ENCODE measurements around the gene MAD1L1.
"Not testable (repeated sequence)": the region's sequence is repeated elsewhere in the genome, so short reads cannot be mapped to it uniquely, and the experiment has no call there.

MAD1L1 gene

DNA sequence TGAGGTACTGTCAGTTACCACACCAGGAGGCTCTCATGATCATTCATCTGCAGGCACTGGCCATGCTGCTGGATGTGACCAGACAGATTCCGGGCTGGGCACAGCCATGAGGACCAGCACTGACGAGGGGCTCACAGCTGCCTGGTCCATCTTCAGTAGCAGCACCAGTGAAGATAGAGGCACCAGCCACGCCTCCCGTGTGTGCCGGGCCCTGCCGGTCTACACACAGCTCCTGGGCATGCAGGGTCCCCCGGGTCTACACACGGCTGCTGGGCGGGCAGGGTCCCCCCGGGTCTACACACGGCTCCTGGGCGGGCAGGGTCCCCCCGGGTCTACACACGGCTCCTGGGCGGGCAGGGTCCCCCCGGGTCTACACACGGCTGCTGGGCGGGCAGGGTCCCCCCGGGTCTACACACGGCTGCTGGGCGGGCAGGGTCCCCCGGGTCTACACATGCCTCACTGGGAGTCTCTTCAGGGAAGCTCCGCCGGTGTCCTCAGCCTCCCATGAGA is 236.8 kb downstream of the MAD1L1 start:
- not testable (repeated sequence) for H3K4me3 ChIP-seq (ENCODE audit: low read depth, low read length); H3K27me3 ChIP-seq (ENCODE audit: control insufficient read depth, insufficient read depth, low read length); H3K9me3 ChIP-seq (ENCODE audit: control insufficient read depth, insufficient read depth, low read length); H3K9ac ChIP-seq (ENCODE audit: low read depth, low read length); H3K36me3 ChIP-seq (ENCODE audit: control insufficient read depth, insufficient read depth, low read length); H3K4me1 ChIP-seq (ENCODE audit: control insufficient read depth, insufficient read depth, low read length)

DNA sequence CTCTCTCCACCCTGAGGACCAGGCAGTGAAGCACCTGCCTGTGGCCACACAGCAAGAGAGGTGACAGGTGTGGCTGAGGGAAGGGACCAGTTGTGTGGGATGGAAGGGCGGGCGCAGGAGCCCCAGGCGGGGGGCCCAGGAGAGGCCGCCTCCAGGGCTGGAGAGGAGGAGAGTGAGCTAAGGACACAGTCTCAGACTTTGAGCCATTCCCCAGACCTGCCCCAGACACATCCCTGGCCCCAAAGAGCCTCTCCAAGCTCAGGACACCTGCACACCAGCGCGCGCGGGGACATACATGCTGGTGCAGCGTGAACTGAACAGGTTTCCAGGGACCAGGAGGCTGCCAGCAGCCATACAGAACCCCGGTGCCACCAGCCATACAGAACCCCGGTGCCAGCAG is 237.3 kb downstream of the MAD1L1 start:
- H3K9me3 ChIP-seq (ENCODE audit: control insufficient read depth, insufficient read depth, low read length): no peaks in the 10 kb centered on the region
- H3K4me1 ChIP-seq (ENCODE audit: control insufficient read depth, insufficient read depth, low read length): no peaks in the 10 kb centered on the region
- no peaks in the 10 kb centered on the region for H3K27me3 ChIP-seq (ENCODE audit: control insufficient read depth, insufficient read depth, low read length)
- no peak overlapping the region for H3K9ac ChIP-seq (ENCODE audit: low read depth, low read length)
- H3K36me3 ChIP-seq (ENCODE audit: control insufficient read depth, insufficient read depth, low read length): peaks cover 4% of the 10 kb centered on the region
- no peak overlapping the region for H3K4me3 ChIP-seq (ENCODE audit: low read depth, low read length)

DNA sequence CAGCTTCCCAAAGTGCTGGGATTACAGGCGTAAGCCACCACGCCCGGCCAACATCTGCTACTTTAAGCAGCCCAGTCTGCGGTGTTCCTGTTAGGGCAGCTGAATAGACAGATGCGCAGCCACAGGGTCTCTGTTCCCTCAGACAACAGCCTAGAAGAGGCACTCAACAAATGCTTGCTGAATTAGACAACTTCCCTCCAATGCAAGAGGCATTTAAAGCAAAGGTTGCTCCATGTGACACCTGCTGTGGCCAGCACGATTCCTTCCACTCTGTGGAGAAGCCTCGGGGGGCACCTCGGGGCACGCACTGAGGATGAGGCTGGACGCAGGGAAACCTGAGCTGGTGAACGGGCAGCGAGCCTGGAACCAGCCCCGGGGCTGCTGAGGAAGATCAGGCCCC is 237.8 kb downstream of the MAD1L1 start:
- H3K9ac ChIP-seq (ENCODE audit: low read depth, low read length): no peak overlapping the region
- no peaks in the 10 kb centered on the region for H3K27me3 ChIP-seq (ENCODE audit: control insufficient read depth, insufficient read depth, low read length)
- H3K36me3 ChIP-seq (ENCODE audit: control insufficient read depth, insufficient read depth, low read length): peaks cover 4% of the 10 kb centered on the region
- H3K9me3 ChIP-seq (ENCODE audit: control insufficient read depth, insufficient read depth, low read length): no peaks in the 10 kb centered on the region
- H3K4me3 ChIP-seq (ENCODE audit: low read depth, low read length): no peak overlapping the region
- H3K4me1 ChIP-seq (ENCODE audit: control insufficient read depth, insufficient read depth, low read length): no peaks in the 10 kb centered on the region

DNA sequence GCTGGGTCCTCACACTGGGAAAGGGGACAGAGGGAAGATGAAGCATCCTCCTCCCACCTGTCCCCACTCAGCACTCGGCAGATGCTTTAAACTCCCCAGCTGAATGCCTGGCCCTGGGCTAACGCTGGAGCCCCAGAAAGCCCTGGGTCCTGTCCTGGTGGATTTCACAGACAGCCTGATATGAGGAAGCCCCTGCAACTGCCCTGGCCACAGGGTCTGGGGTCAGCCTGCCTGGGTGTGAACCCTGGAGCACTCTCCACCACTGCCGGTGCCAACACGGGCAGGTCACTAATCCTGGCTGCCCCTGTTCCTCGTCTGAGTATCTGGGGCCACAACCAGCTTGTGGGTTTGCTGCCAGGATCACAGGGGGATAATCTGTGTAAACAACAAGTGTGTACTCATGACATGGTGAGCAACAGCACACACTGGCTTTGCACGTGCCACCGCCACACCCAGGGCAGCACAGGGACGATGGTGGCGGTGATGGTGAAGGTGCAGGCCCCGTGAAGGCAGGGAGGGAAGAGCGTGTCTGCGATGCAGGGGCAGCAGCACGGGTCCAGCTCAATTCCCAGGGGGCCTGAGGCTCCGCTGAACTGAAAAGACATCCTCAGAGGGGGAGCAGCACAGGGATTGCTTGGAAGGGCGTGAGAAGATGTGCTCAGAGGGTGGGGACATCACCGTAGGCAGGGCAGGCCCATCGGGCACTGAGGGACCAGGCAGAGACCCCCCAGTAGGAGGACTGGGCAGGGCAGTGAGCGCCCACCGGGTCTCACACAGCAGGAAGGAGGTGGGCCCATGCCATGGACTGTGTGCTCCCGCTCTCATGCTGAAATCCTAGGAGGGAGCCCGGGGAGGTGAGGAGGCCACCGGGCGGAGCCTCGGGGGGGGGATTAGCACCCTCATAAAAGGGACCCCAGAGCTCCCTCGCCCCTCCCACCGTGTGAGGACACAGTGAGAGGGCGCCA is 238.7 kb downstream of the MAD1L1 start:
- no peak overlapping the region for H3K9ac ChIP-seq (ENCODE audit: low read depth, low read length)
- H3K27me3 ChIP-seq (ENCODE audit: control insufficient read depth, insufficient read depth, low read length): no peaks in the 10 kb centered on the region
- no peak overlapping the region for H3K4me3 ChIP-seq (ENCODE audit: low read depth, low read length)
- H3K9me3 ChIP-seq (ENCODE audit: control insufficient read depth, insufficient read depth, low read length): no peaks in the 10 kb centered on the region
- H3K4me1 ChIP-seq (ENCODE audit: control insufficient read depth, insufficient read depth, low read length): no peaks in the 10 kb centered on the region
- H3K36me3 ChIP-seq (ENCODE audit: control insufficient read depth, insufficient read depth, low read length): peaks cover 4% of the 10 kb centered on the region

DNA sequence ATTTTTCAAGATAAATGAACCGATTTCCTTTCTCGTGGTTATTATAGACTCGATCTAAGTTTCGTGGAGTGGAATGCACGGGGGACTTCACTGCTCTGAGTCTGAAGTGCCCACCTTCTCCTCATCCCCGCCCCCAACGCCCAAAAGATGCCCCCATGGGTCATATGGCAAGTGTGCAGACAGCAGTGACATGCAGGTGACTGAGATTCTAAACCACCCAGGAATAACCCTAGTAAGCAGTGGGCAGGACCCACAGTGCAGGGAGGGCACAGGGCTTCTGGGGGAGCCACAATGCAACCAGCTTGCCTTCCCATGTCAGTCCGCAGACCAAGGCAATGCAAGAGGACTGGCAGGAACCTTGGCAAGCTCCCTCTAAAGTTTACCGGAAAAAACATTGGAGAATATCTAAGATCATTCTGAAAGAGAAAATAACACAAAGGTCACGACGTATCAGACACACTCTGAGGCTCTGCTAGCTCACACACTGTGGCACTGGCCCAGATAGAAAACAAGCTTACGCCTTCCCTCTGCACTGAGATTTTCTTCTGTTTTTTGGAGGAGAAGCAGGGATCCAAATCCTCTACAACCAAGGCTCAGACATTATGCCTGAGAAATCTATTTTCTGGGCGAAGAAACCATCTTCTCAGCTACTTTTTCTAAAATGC is 239.6 kb downstream of the MAD1L1 start:
- Histone ChIP-seq H3K9me3 (ENCODE audit: control insufficient read depth, insufficient read depth, low read length) (no peaks in the 10 kb centered on the region), H3K4me1 (ENCODE audit: control insufficient read depth, insufficient read depth, low read length) (no peaks in the 10 kb centered on the region), H3K36me3 (ENCODE audit: control insufficient read depth, insufficient read depth, low read length) (peaks cover 4% of the 10 kb centered on the region), H3K27me3 (ENCODE audit: control insufficient read depth, insufficient read depth, low read length) (no peaks in the 10 kb centered on the region), H3K9ac (ENCODE audit: low read depth, low read length) (no peak overlapping the region), H3K4me3 (ENCODE audit: low read depth, low read length) (no peak overlapping the region)

DNA sequence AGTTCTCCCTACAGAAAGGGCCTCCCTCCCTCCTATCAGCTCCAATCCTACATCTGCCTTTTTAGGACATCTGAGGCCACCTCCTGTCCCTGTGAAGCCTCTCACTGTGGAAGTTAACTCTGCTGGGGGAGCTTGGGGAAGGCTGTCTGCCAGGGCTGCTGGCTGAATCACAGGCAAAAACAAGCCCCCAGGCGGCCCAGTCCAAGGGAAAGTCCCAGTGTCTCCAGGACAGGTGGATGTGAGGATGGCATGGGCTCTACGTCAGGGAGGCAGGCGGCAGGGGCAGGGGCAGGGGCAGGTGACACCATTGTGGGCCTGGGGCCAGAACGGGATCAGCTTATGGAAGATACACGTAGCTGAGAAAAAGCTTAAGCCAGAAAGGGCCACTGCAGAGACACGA is 240.2 kb downstream of the MAD1L1 start:
- H3K27me3 ChIP-seq (ENCODE audit: control insufficient read depth, insufficient read depth, low read length): no peaks in the 10 kb centered on the region

DNA sequence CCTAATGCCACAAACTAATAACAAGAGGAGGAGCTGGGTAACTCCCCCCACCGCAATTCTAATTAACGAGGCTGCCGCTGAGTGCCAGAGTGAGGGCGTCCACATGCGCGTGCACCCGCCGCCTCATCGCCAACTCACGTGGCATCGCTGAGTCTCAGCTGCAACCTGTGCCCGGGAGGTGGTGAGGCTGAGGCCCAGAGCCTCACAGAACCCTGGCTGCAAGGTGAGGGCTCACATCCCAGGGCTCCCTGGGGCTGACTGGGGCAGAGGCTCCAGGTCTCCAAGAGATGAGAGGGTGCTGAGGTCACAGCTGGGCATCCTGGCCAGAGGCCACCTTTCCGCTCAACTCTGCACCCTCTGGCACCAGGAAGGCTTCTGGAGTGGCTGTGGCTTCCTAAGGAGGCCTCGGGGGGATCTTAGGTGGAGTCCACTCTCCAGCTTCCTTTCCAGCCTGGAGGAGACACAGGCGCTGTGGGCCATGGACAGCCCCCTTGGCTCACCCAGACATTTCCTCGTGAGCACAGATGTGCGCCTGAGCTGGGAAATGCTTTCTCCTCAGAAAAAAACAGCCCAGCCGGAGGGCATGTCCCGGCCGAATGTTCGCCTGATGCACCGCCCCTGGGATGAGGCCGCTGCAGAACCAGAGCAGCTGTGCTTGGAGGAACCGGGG is 242.6 kb downstream of the MAD1L1 start:
- Histone ChIP-seq H3K36me3 (ENCODE audit: control insufficient read depth, insufficient read depth, low read length) (no peaks in the 10 kb centered on the region), H3K4me1 (ENCODE audit: control insufficient read depth, insufficient read depth, low read length) (no peaks in the 10 kb centered on the region), H3K4me3 (ENCODE audit: low read depth, low read length) (no peak overlapping the region), H3K27me3 (ENCODE audit: control insufficient read depth, insufficient read depth, low read length) (no peaks in the 10 kb centered on the region), H3K9ac (ENCODE audit: low read depth, low read length) (no peak overlapping the region), H3K9me3 (ENCODE audit: control insufficient read depth, insufficient read depth, low read length) (no peaks in the 10 kb centered on the region)

More for the DNA sequence above, 240.2 kb downstream of the MAD1L1 start:
- H3K4me3 ChIP-seq (ENCODE audit: low read depth, low read length): no peak overlapping the region
- H3K9ac ChIP-seq (ENCODE audit: low read depth, low read length): no peak overlapping the region
- no peaks in the 10 kb centered on the region for H3K9me3 ChIP-seq (ENCODE audit: control insufficient read depth, insufficient read depth, low read length)
- H3K4me1 ChIP-seq (ENCODE audit: control insufficient read depth, insufficient read depth, low read length): no peaks in the 10 kb centered on the region
- H3K36me3 ChIP-seq (ENCODE audit: control insufficient read depth, insufficient read depth, low read length): peaks cover 4% of the 10 kb centered on the region

DNA sequence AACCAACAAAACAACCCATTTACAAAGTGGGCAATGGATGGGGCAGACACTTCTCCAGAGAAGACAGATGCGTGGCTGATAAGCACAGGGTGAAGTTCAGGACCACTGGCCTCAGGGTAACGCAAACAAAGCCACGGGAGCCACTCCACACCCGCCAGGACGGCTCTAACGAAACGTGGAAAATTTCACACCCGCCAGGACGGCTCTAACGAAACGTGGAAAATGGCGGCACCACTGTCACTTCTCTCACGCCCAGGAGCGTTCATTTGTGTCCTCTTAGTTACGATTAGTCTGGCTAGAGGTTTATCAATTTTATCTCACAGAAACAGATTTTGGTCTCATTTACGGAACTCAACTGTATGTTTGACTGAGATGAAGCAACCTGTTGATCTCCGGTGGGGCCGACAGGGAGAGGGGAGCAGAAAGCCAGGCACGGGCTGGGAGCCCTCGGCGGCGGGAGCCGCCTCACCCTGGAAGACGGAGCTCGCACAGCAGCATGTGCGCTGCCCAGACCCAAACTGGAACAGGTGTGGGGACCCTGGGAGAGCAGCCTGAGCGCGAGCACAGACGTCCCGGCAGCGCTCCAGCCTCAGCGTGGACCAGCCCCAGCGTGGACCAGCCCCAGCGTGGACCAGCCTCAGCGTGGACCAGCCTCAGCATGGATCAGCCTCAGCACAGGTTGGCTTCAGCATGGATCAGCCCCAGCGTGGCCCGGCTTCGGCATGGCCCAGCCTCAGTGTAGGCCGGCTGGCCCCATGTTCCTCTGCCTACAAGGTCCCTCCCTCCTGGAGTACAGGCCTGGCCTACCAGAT is 243.5 kb downstream of the MAD1L1 start:
- Histone ChIP-seq H3K9ac (ENCODE audit: low read depth, low read length) (no peak overlapping the region), H3K9me3 (ENCODE audit: control insufficient read depth, insufficient read depth, low read length) (no peaks in the 10 kb centered on the region), H3K4me1 (ENCODE audit: control insufficient read depth, insufficient read depth, low read length) (no peaks in the 10 kb centered on the region), H3K27me3 (ENCODE audit: control insufficient read depth, insufficient read depth, low read length) (no peaks in the 10 kb centered on the region), H3K36me3 (ENCODE audit: control insufficient read depth, insufficient read depth, low read length) (no peaks in the 10 kb centered on the region), H3K4me3 (ENCODE audit: low read depth, low read length) (no peak overlapping the region)

DNA sequence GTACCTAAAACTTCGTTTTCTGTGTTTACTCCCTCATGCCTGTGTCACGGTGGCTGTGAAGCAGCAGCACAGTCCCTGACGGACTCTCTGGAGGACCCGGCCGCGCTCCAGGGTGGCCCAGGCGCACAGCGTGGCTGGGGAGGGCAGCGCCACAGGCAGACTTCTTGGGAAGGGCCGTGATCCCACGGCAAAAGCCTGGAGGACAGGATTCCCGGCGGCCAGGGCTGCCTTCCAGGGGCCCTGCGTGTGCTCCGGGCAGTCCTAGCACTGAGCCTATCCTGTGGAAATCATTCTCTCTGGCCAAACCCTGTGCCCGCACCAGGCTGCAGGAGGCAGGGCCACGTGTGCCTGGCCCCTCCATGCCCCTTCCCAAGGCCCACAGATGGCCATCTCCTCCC is 244.2 kb downstream of the MAD1L1 start:
- Histone ChIP-seq H3K4me3 (ENCODE audit: low read depth, low read length) (no peak overlapping the region), H3K4me1 (ENCODE audit: control insufficient read depth, insufficient read depth, low read length) (no peaks in the 10 kb centered on the region), H3K27me3 (ENCODE audit: control insufficient read depth, insufficient read depth, low read length) (no peaks in the 10 kb centered on the region), H3K9me3 (ENCODE audit: control insufficient read depth, insufficient read depth, low read length) (no peaks in the 10 kb centered on the region), H3K9ac (ENCODE audit: low read depth, low read length) (no peak overlapping the region), H3K36me3 (ENCODE audit: control insufficient read depth, insufficient read depth, low read length) (no peaks in the 10 kb centered on the region)

DNA sequence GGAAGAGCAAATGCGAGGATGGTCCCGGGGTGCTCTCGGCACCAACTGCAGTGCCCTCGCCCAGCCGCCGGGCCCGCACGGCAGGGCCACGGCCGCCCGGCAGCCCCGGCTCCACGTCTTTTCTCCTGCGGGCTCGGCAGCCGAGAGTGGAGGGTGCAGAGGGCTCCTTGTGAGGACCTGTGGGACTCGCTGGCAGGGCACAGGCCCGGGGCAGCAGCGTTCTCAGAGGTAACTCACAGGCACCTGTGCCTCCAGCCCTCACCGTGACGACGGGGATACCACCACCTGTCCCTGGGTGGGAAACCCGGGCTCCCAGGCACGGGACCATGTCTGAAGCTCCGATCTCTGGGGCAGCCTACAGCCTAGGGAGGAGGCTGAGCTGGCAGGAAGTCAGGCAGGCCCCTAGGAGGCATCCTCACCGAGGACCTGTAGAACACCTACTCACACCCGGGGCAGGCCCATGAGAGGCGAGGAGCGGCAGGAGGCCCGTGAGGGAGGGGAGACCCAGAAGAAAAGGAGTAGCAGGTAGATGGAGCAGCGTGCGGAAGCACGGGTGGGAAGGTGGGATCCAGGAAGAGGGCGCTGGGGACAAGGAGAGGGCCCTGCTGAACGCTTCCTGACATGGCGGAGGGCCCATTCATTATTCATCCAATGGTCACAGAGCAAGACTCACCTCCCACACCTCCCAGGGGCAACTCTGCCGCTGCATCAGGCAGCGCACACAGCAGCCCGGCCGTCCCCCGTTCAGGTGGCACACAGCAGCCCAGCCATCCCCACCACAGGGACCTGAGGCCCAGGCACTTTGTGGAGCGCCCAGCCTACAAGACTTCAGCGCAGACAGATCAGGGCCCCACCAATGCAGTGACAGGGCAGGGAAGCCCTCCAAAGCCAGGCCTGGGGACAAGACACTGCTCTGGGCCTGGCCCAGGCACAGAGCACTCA is 244.9 kb downstream of the MAD1L1 start:
- no peak overlapping the region for H3K4me3 ChIP-seq (ENCODE audit: low read depth, low read length)
- H3K4me1 ChIP-seq (ENCODE audit: control insufficient read depth, insufficient read depth, low read length): no peaks in the 10 kb centered on the region
- no peak overlapping the region for H3K9ac ChIP-seq (ENCODE audit: low read depth, low read length)
- no peaks in the 10 kb centered on the region for H3K27me3 ChIP-seq (ENCODE audit: control insufficient read depth, insufficient read depth, low read length)
- H3K36me3 ChIP-seq (ENCODE audit: control insufficient read depth, insufficient read depth, low read length): no peaks in the 10 kb centered on the region
- no peaks in the 10 kb centered on the region for H3K9me3 ChIP-seq (ENCODE audit: control insufficient read depth, insufficient read depth, low read length)
